HL-60 (cell line): Measurements from ENCODE around the gene BCHE.

Source experiments
- DNase-seq, 2 experiments: peaks; one replicate each; pipeline ENCODE4 v3.0.0-alpha.2; 2010 to 2020; ENCODE audit warnings: low read depth in 1 of 2, low spot score in 1 of 2
- H3K27ac ChIP-seq: fragments of 250-450 bp; sonication (Bioruptor Pico); replicated peaks from 2 replicates; pipeline ENCODE4 v1.5.1; 2020; ENCODE audit warnings: mild to moderate bottlenecking, moderate library complexity
- H3K27me3 ChIP-seq: fragments of 250-450 bp; sonication (Bioruptor Pico); 2 replicates; pipeline ENCODE4 v1.5.1; 2021; ENCODE audit warnings: mild to moderate bottlenecking, moderate library complexity; ENCODE audit not compliant: insufficient read depth, poor library complexity, severe bottlenecking
- H3K4me3 ChIP-seq: replicated peaks from 2 replicates; pipeline ENCODE4 v1.5.1; 2011; ENCODE audit warnings: mild to moderate bottlenecking, control low read depth, low read length; ENCODE audit not compliant: insufficient read depth
- GABPA ChIP-seq: IDR thresholded peaks from 2 replicates; pipeline ENCODE4 v1.6.1; 2012; ENCODE audit warnings: low read depth
- POLR2AphosphoS5 ChIP-seq: IDR thresholded peaks from 2 replicates; pipeline ENCODE4 v1.6.1; 2012; ENCODE audit warnings: low read depth
- SPI1 ChIP-seq: IDR thresholded peaks from 2 replicates; pipeline ENCODE4 v1.6.1; 2012; ENCODE audit warnings: low read depth, mild to moderate bottlenecking, borderline replicate concordance
- TF ChIP-seq, protein P1 (sequence below): IDR thresholded peaks from one replicate; pipeline ENCODE4 v1.5.1; 2011; ENCODE audit warnings: low read length, control low read depth, inconsistent platforms; ENCODE audit not compliant: insufficient read depth
- TF ChIP-seq, protein P2 (sequence below): IDR thresholded peaks from 2 replicates; pipeline ENCODE4 v1.6.1; 2012; ENCODE audit warnings: low read depth; ENCODE audit not compliant: insufficient replicate concordance

BCHE gene

DNA sequence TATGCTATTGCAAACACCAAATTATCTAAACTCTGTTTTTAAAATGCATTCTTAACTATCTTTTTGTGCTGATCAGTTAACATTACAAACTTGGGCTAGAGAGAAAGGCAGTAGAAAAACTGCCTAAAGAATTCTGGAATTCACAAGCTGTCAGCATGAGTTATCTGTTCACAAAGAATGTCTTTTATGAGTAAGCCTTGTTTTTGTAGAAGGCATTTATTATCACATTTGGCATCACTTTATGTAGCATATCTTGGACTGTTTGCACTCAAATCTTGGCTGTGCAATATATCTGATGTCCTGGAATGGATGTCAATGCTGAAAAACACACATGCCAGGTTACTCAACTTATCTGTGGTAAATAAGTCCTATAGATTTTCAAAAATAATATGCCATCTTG is 15.5 kb upstream of the BCHE start:
- no peak overlapping the region for H3K4me3 ChIP-seq
- TF ChIP-seq, protein P1, sequence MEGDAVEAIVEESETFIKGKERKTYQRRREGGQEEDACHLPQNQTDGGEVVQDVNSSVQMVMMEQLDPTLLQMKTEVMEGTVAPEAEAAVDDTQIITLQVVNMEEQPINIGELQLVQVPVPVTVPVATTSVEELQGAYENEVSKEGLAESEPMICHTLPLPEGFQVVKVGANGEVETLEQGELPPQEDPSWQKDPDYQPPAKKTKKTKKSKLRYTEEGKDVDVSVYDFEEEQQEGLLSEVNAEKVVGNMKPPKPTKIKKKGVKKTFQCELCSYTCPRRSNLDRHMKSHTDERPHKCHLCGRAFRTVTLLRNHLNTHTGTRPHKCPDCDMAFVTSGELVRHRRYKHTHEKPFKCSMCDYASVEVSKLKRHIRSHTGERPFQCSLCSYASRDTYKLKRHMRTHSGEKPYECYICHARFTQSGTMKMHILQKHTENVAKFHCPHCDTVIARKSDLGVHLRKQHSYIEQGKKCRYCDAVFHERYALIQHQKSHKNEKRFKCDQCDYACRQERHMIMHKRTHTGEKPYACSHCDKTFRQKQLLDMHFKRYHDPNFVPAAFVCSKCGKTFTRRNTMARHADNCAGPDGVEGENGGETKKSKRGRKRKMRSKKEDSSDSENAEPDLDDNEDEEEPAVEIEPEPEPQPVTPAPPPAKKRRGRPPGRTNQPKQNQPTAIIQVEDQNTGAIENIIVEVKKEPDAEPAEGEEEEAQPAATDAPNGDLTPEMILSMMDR: no peak
- TF ChIP-seq, protein P2, sequence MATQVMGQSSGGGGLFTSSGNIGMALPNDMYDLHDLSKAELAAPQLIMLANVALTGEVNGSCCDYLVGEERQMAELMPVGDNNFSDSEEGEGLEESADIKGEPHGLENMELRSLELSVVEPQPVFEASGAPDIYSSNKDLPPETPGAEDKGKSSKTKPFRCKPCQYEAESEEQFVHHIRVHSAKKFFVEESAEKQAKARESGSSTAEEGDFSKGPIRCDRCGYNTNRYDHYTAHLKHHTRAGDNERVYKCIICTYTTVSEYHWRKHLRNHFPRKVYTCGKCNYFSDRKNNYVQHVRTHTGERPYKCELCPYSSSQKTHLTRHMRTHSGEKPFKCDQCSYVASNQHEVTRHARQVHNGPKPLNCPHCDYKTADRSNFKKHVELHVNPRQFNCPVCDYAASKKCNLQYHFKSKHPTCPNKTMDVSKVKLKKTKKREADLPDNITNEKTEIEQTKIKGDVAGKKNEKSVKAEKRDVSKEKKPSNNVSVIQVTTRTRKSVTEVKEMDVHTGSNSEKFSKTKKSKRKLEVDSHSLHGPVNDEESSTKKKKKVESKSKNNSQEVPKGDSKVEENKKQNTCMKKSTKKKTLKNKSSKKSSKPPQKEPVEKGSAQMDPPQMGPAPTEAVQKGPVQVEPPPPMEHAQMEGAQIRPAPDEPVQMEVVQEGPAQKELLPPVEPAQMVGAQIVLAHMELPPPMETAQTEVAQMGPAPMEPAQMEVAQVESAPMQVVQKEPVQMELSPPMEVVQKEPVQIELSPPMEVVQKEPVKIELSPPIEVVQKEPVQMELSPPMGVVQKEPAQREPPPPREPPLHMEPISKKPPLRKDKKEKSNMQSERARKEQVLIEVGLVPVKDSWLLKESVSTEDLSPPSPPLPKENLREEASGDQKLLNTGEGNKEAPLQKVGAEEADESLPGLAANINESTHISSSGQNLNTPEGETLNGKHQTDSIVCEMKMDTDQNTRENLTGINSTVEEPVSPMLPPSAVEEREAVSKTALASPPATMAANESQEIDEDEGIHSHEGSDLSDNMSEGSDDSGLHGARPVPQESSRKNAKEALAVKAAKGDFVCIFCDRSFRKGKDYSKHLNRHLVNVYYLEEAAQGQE: no peak
- no peak for TF ChIP-seq SPI1
- TF ChIP-seq POLR2AphosphoS5: no peak
- no peak for TF ChIP-seq GABPA
- no peaks in the 10 kb centered on the region for H3K27me3 ChIP-seq
- no peak for DNase-seq
- no peak overlapping the region for H3K27ac ChIP-seq

DNA sequence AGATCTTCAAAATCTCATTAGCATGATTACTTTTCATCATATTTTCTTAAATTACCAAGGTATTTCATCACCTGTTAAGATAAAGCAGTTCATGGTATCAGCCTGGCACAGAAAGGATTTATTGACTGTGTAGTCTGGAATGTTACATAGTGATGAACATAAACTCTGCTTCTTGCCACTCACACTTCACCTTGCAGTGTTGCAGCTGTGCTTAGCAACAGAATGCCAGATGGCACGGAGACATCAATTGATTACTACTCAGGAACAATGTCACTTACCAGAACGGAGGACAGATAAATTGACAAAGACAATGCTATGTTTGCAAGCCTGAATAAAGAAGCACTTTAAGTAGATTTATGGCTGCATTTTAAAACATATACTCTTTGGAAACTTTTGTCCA is 15.0 kb upstream of the BCHE start:
- DNase-seq: no peak
- Histone ChIP-seq H3K4me3 (no peak overlapping the region), H3K27ac (no peak overlapping the region), H3K27me3 (no peaks in the 10 kb centered on the region)
- TF ChIP-seq, protein P2: no peak

DNA sequence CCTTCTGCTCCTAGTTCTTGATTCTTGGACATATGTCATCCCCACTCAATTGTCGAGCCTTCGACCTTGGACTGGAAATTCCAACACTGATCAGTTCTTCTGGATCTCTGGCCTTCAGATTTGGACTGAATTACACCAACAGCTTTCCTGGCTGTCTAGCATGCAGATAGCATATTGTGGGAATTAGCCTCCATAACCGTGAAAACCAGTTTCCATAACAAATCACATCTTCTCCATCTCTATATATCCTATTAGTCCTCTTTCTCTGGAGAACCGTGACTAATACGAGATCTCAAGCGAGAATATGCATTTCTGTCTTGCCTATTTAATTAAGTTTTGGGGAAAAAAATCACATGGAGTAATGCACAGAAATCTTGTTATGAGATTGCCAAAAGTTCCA is 8.8 kb upstream of the BCHE start:
- H3K27ac ChIP-seq: no peak overlapping the region
- no peak overlapping the region for H3K4me3 ChIP-seq
- H3K27me3 ChIP-seq: no peaks in the 10 kb centered on the region
- no peak for TF ChIP-seq GABPA
- no peak for TF ChIP-seq SPI1
- TF ChIP-seq, protein P1: no peak
- TF ChIP-seq, protein P2: no peak
- TF ChIP-seq POLR2AphosphoS5: no peak
- no peak for DNase-seq
